Heart left ventricle (tissue), 13 donors: ENCODE results near the gene SRSF10.

Source experiments
- POLR2A ChIP-seq, 2 donors: fragments of 450-650 bp; IDR thresholded peaks; one replicate each; pipeline ENCODE4 v1.6.1; 2017; ENCODE audit warnings: antibody characterized with exemption in 2 of 2, mild to moderate bottlenecking in 2 of 2, moderate library complexity in 2 of 2
- TF ChIP-seq, protein P1 (sequence below), 12 donors: fragments of 200-600 bp; sonication (generic) in 4 of 12; IDR thresholded peaks; one replicate each; pipeline versions ENCODE4 v1.5.0 to v1.8.0; 2018 to 2022; ENCODE audit warnings: antibody characterized with exemption in 12 of 12, mild to moderate bottlenecking in 5 of 12
- donor health status: ischemic (EF 13 %, LVEDD 7.1; RV severe dilation, severe dysfunction).
- donor health status: DM: no; HTN: yes; CAD: no.
- donor health status: DM: no; HTN: no; CAD: no.
- donor health status: ischemic (EF 25% LVEDD 6.9; RV normal size, moderate dysfunction).
- donor health status: ischemic (EF 25% LVEDD 5.7; RV mildly dilated, moderate dysfunction).
- donor health status: ischemic (EF 35%, LVEDD 5.7; RV mildly dilated, moderate dysfunction).
- donor health status: nonischemic (EF 11% LVEDD 7.7; RV severe dilation, severe dysfunction).
- donor health status: DM: yes; HTN: yes; CAD: no.
- donor health status: PGD.
- donor health status: ischemic (EF 29% LVEDD 5.4; RV normal size, mild dysfunction).
- donor health status: nonischemic (EF 23%, LVEDD 6.1; RV moderate dilation, normal function).

- TF ChIP-seq, protein P1, sequence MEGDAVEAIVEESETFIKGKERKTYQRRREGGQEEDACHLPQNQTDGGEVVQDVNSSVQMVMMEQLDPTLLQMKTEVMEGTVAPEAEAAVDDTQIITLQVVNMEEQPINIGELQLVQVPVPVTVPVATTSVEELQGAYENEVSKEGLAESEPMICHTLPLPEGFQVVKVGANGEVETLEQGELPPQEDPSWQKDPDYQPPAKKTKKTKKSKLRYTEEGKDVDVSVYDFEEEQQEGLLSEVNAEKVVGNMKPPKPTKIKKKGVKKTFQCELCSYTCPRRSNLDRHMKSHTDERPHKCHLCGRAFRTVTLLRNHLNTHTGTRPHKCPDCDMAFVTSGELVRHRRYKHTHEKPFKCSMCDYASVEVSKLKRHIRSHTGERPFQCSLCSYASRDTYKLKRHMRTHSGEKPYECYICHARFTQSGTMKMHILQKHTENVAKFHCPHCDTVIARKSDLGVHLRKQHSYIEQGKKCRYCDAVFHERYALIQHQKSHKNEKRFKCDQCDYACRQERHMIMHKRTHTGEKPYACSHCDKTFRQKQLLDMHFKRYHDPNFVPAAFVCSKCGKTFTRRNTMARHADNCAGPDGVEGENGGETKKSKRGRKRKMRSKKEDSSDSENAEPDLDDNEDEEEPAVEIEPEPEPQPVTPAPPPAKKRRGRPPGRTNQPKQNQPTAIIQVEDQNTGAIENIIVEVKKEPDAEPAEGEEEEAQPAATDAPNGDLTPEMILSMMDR (IDR thresholded peaks at IDR 0.05), result no peak
- TF ChIP-seq POLR2A (IDR thresholded peaks at IDR 0.05), result no peak
These were observed 25.0 kb upstream of the SRSF10 start for GRCh38 chr1:24005163-24005562.
